Lower leg skin (tissue), 3 donors: ENCODE data around the gene DISP3.

Experiments used
- POLR2A ChIP-seq, 2 donors: fragments of 450-650 bp; IDR thresholded peaks; one replicate each; pipeline ENCODE4 v1.6.1; 2016 to 2017; ENCODE audit warnings: antibody characterized with exemption in 2 of 2, mild to moderate bottlenecking in 1 of 2, moderate library complexity in 1 of 2
- TF ChIP-seq, protein P1 (sequence below), 3 donors: fragments of 450-650 bp; IDR thresholded peaks; one replicate each; pipeline ENCODE4 v1.5.1; 2016; ENCODE audit warnings: antibody characterized with exemption in 3 of 3, mild to moderate bottlenecking in 3 of 3, moderate library complexity in 2 of 3

DNA sequence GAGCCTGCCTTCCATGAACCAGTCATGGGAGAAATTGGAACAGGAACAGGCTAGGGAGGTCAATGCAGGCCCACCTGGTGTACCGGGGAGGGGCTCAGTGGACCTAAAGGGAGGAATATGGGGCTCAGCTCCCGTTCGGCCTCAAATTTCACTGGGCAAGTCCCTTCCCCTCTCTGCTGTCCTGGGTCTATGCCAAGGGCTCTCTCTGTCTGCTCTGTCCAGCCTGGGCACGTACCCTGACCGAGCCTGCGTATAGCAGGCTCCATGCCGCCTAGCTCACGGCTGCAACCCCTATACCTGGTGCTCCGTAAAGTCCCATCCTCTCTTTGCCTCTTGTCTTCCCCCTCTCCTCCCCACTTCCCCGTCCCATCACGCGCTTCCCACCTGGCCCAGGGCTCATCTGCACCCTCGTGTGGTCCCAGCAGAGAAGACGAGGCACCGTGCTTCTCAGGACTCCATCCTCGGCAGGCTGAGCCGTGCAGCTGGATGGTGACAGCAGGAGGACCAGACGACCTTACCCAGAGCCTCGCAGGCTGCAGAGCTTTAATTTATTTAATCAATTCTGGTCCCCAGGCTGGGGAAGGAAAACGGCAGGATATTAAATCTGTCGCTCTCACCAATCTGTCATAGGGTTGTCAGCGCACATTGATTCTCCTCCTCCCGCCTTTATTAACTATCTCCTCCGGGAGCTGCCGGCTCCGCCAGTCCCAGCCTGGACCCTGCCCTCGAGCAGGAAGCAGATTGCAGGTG, 25.0 kb upstream of the DISP3 start:
- TF ChIP-seq, protein P1, sequence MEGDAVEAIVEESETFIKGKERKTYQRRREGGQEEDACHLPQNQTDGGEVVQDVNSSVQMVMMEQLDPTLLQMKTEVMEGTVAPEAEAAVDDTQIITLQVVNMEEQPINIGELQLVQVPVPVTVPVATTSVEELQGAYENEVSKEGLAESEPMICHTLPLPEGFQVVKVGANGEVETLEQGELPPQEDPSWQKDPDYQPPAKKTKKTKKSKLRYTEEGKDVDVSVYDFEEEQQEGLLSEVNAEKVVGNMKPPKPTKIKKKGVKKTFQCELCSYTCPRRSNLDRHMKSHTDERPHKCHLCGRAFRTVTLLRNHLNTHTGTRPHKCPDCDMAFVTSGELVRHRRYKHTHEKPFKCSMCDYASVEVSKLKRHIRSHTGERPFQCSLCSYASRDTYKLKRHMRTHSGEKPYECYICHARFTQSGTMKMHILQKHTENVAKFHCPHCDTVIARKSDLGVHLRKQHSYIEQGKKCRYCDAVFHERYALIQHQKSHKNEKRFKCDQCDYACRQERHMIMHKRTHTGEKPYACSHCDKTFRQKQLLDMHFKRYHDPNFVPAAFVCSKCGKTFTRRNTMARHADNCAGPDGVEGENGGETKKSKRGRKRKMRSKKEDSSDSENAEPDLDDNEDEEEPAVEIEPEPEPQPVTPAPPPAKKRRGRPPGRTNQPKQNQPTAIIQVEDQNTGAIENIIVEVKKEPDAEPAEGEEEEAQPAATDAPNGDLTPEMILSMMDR (IDR thresholded peaks at IDR 0.05) = no peak
- TF ChIP-seq POLR2A (IDR thresholded peaks at IDR 0.05) = no peak
